Measurements from ENCODE around the gene EFTUD2. TPM values are rescaled to one million over a fixed set of nuclear protein-coding genes. Genes with fewer than 3 reads are reported as not detected.
A peak's percentile ranks its signal among the peaks of the same experiment; 100 is the strongest.

EFTUD2 gene
- total and polyA plus RNA-seq, 4 donors, result 35.5 to 93.3 (median 73.3) TPM

DNA sequence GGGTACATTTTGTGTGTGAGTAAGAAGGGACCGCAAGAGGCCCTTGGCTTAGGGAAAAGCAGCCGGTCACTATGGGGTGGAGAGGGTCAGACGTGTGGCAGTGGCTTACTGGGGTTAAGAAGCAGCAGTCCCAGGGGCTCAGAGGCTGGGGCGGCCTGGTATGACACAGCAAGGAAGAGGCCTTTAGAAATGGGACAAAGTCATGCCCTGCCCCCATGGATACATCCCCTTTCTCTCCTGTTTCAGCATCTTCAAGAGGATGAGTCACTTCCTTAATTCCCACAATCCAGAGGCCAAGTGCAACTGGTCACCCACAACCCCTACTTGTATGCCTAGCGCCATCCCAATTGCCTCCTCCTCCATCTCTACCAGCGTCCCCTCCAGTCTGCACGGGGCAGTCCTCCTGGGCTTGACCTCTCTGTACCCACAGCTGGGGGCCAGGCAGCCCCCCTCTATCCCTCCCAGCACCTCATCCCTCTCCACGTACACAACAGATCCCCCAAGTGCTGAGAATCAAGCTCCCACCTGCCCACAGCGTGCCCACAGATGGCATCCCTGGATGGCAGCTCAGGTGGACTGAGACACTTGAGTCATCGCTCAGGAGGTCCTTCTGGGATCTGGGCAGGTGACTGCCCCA lies 6.9 kb upstream of the EFTUD2 start:
- Histone ChIP-seq H3K27ac (ENCODE audit: low read depth in 1 of 2, low read length in 1 of 2) (no peak overlapping the region), H3K4me1 (ENCODE audit: control insufficient read depth in 5 of 5, insufficient read depth in 5 of 5, low read length in 5 of 5) (peaks cover 0 to 2% (median 0%) of the 10 kb centered on the region in 5 donors), H3K27me3 (ENCODE audit: control insufficient read depth in 3 of 3, insufficient read depth in 3 of 3, low read length in 2 of 3) (peaks cover 0 to 6% (median 6%) of the 10 kb centered on the region in 3 donors), H3K9ac (ENCODE audit: insufficient read depth in 1 of 2, low read length in 2 of 2) (no peak overlapping the region), H3K4me3 (no peak overlapping the region), H3K9me3 (ENCODE audit: control insufficient read depth in 4 of 4, insufficient read depth in 3 of 4, low read length in 3 of 4) (no peaks in the 10 kb centered on the region), H3K36me3 (ENCODE audit: control insufficient read depth in 4 of 4, insufficient read depth in 4 of 4, low read length in 4 of 4) (no peaks in the 10 kb centered on the region)
- TF ChIP-seq, protein P1, sequence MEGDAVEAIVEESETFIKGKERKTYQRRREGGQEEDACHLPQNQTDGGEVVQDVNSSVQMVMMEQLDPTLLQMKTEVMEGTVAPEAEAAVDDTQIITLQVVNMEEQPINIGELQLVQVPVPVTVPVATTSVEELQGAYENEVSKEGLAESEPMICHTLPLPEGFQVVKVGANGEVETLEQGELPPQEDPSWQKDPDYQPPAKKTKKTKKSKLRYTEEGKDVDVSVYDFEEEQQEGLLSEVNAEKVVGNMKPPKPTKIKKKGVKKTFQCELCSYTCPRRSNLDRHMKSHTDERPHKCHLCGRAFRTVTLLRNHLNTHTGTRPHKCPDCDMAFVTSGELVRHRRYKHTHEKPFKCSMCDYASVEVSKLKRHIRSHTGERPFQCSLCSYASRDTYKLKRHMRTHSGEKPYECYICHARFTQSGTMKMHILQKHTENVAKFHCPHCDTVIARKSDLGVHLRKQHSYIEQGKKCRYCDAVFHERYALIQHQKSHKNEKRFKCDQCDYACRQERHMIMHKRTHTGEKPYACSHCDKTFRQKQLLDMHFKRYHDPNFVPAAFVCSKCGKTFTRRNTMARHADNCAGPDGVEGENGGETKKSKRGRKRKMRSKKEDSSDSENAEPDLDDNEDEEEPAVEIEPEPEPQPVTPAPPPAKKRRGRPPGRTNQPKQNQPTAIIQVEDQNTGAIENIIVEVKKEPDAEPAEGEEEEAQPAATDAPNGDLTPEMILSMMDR (IDR thresholded peaks at IDR 0.05; ENCODE audit: control extremely low read depth, extremely low read depth), result no peak
- DNase-seq, result no peak
- peak; percentile 71 for ATAC-seq (ENCODE audit: insufficient read depth, low FRiP score)
- 67 to 72% methylated on average over 10 of the region's 10 CpGs for WGBS, 2 donors

DNA sequence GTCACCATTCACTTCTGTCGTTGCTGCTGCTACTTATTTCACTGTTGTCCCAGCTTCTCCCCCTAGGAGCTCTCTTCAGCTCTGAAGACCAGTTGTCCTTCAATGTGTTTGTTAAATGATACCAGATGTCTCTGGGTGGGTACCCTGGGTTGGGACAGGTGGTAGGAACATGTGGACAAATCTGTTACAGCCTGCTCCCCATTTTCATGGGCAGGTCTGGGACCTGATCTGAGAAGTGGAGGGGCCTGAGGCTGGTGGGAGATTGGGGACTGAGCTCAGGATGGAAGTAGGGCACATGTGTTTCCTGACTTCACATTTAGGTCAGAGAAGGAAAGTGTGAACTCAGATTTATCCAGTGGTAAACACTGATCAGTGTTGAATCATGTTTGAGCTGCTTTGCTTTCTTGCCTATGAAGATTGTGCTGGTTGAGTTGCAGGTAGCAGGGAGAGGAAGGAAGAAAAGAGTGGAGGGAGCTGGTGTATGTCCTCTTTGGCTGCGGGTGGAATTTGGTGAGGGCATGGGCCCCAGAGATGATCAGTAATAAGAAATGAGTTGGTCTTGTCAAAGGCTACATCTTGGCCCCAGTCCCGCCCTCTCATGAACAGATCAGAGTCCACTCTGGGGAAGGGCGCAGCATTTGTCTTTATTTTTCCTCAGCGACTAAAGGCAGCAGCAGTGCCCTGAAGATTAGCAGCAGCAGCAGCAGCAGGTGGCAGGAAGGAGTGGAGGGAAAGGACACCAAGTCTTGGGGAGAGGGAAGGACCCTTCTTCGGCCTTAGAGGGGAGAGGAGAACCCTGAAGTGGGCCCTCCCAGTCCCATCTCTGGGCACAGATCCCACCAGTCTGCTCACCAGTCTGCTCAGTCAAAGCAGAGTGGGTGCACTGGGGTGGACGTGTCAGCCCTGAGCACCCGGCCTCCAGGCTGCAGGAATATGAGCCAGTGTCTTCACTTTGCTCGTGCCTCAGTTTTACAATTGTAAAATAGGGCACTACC lies 6.1 kb upstream of the EFTUD2 start:
- Histone ChIP-seq H3K9ac (ENCODE audit: insufficient read depth in 1 of 2, low read length in 2 of 2) (no peak overlapping the region), H3K4me3 (no peak overlapping the region), H3K4me1 (ENCODE audit: control insufficient read depth in 5 of 5, insufficient read depth in 5 of 5, low read length in 5 of 5) (peaks cover 0 to 4% (median 0%) of the 10 kb centered on the region in 5 donors), H3K9me3 (ENCODE audit: control insufficient read depth in 4 of 4, insufficient read depth in 3 of 4, low read length in 3 of 4) (no peaks in the 10 kb centered on the region), H3K27me3 (ENCODE audit: control insufficient read depth in 3 of 3, insufficient read depth in 3 of 3, low read length in 2 of 3) (peaks cover 0 to 3% (median 1%) of the 10 kb centered on the region in 3 donors), H3K36me3 (ENCODE audit: control insufficient read depth in 4 of 4, insufficient read depth in 4 of 4, low read length in 4 of 4) (no peaks in the 10 kb centered on the region), H3K27ac (ENCODE audit: low read depth in 1 of 2, low read length in 1 of 2) (no peak overlapping the region)
- no peak for DNase-seq
- no peak for ATAC-seq (ENCODE audit: insufficient read depth, low FRiP score)
- TF ChIP-seq, protein P1 (IDR thresholded peaks at IDR 0.05; ENCODE audit: control extremely low read depth, extremely low read depth), result no peak
- 85 to 86% methylated on average over 9 of the region's 9 CpGs for WGBS, 2 donors

DNA sequence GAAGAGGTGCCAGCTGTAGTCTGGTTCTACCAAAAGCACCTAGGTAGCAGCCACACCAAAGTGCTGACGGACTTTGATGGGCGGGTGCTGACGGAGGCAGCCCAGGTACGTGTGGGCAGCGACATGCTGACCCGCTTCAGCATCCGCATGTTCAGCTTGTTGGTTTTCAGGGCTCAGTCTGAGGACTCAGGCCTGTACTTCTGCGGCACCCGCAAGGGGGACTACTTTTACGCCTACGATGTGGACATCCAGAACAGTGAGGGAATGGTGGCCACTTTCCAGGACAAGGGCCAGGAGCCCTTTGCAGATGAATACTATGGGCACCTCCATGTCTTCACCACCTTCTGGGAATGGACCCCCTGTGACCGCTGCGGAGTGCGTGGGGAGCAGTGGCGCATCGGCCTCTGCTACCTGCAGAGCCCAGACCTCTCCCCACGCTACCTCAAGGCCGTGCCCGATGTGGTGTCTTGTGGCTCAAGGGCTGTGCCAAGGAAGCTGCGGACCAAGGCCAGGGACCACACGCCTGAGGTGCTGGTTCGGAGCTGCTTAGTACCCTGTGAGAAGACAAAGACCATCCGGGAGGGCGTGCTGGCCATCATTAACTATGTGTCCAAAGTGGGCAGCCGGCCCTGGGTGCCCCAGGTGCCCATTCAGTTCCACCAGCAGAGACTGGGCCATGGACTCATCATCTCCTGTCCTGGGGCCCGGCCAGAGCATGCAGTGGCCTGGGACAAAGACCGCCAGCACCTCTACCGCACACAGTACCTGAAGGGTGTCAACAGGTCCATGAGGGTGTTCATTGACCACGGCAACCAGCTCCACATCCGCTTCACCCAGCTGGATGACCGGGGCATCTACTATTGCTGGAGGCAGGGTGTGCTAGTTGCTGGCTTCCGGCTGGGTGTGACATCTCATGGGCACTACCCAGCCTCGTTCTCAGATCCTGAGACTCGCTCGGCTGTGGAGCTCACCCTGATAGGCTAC lies 5.0 kb upstream of the EFTUD2 start:
- H3K9ac ChIP-seq (ENCODE audit: insufficient read depth in 1 of 2, low read length in 2 of 2), result no peak overlapping the region
- DNase-seq (no peak), ATAC-seq (ENCODE audit: insufficient read depth, low FRiP score) (no peak)
- no peaks in the 10 kb centered on the region for H3K9me3 ChIP-seq (ENCODE audit: control insufficient read depth in 4 of 4, insufficient read depth in 3 of 4, low read length in 3 of 4)
- TF ChIP-seq, protein P1 (IDR thresholded peaks at IDR 0.05; ENCODE audit: control extremely low read depth, extremely low read depth), result no peak
- H3K4me3 ChIP-seq, result no peak overlapping the region
- H3K4me1 ChIP-seq (ENCODE audit: control insufficient read depth in 5 of 5, insufficient read depth in 5 of 5, low read length in 5 of 5), result peaks cover 0 to 9% (median 0%) of the 10 kb centered on the region in 5 donors
- H3K27me3 ChIP-seq (ENCODE audit: control insufficient read depth in 3 of 3, insufficient read depth in 3 of 3, low read length in 2 of 3), result peaks cover 0 to 3% (median 0%) of the 10 kb centered on the region in 3 donors
- WGBS, 2 donors, result 96% methylated on average over 35 of the region's 35 CpGs
- H3K27ac ChIP-seq (ENCODE audit: low read depth in 1 of 2, low read length in 1 of 2), result no peak overlapping the region
- no peaks in the 10 kb centered on the region for H3K36me3 ChIP-seq (ENCODE audit: control insufficient read depth in 4 of 4, insufficient read depth in 4 of 4, low read length in 4 of 4)
